Smooth muscle cell (in vitro differentiated cells): ENCODE measurements around the gene SH2D3C. TPM values are rescaled to one million over a fixed set of nuclear protein-coding genes. Genes with fewer than 3 reads are reported as not detected.
A peak's percentile ranks its signal among the peaks of the same experiment; 100 is the strongest.

Source experiments
- DNase-seq: peaks from one replicate; lab custom pipeline; 2025; ENCODE audit not compliant: unreplicated experiment; lab: John Stamatoyannopoulos, UW
- H2AFZ ChIP-seq: fragments of 200-600 bp; sonication (generic); 2 replicates; pipeline ENCODE4 v1.6.0; 2016; ENCODE audit warnings: antibody characterized with exemption, low read depth, mild to moderate bottlenecking
- H3F3A ChIP-seq: fragments of 200-600 bp; sonication (generic); 2 replicates; pipeline ENCODE4 v1.6.0; 2017; ENCODE audit warnings: antibody characterized with exemption, low read depth
- H3K27ac ChIP-seq: fragments of 200-600 bp; sonication (generic); 2 replicates; pipeline ENCODE4 v1.5.1; 2016; ENCODE audit warnings: low read depth, mild to moderate bottlenecking
- H3K27me3 ChIP-seq: fragments of 200-600 bp; sonication (generic); 2 replicates; pipeline ENCODE4 v1.6.1; 2016; ENCODE audit warnings: low read depth, mild to moderate bottlenecking
- H3K36me3 ChIP-seq: fragments of 200-600 bp; sonication (generic); 2 replicates; pipeline ENCODE4 v1.5.1; 2016; ENCODE audit warnings: low read depth
- H3K4me1 ChIP-seq: fragments of 200-600 bp; sonication (generic); 2 replicates; pipeline ENCODE4 v1.5.1; 2016; ENCODE audit warnings: low read depth
- H3K4me2 ChIP-seq: fragments of 200-600 bp; sonication (generic); 2 replicates; pipeline ENCODE4 v1.6.0; 2016; ENCODE audit warnings: mild to moderate bottlenecking
- H3K4me3 ChIP-seq: fragments of 200-600 bp; sonication (generic); 2 replicates; pipeline ENCODE4 v1.5.1; 2016; ENCODE audit warnings: mild to moderate bottlenecking
- H3K79me2 ChIP-seq: fragments of 200-600 bp; sonication (generic); 2 replicates; pipeline ENCODE4 v1.6.0; 2016; ENCODE audit warnings: low read depth, mild to moderate bottlenecking
- H3K9ac ChIP-seq: fragments of 200-600 bp; sonication (generic); 2 replicates; pipeline ENCODE4 v1.6.0; 2016; ENCODE audit warnings: low read depth
- H3K9me3 ChIP-seq: fragments of 200-600 bp; sonication (generic); replicated peaks from 2 replicates; pipeline ENCODE4 v1.5.1; 2016; ENCODE audit warnings: low read depth
- H4K20me1 ChIP-seq: fragments of 200-600 bp; sonication (generic); 2 replicates; pipeline ENCODE4 v1.6.0; 2016; ENCODE audit warnings: low read depth
- WGBS: methylation state at CpG from one replicate; pipeline ENCODE4 v1.1.7; 2016; ENCODE audit warnings: low lambda C conversion rate; 5-methylcytosine and 5-hydroxymethylcytosine counted together
- polyA plus RNA-seq: library from polyadenylated mRNA; unstranded; fragments of >200 nt; fragmentation: Nextera tagmentation; extraction: Ambion mirVana; gene quantifications from 2 replicates; pipeline ENCODE4 v1.2.1, GENCODE V29; 2016
- total RNA-seq: library from RNA; depleted of rRNA; stranded (reverse); fragments of >200 nt; gene quantifications from 2 replicates; pipeline ENCODE4 v1.2.3, GENCODE V29; 2014
- TF ChIP-seq, protein P1 (sequence below): fragments of 200-600 bp; sonication (generic); IDR thresholded peaks from 2 replicates; pipeline ENCODE4 v1.5.1; 2017; ENCODE audit warnings: borderline replicate concordance, mild to moderate bottlenecking, antibody characterized with exemption; ENCODE audit not compliant: insufficient read depth, poor library complexity, severe bottlenecking

Gene SH2D3C
- total and polyA plus RNA-seq, 2 experiments from 2014 or later = 0.54 TPM; not detected in 1

DNA sequence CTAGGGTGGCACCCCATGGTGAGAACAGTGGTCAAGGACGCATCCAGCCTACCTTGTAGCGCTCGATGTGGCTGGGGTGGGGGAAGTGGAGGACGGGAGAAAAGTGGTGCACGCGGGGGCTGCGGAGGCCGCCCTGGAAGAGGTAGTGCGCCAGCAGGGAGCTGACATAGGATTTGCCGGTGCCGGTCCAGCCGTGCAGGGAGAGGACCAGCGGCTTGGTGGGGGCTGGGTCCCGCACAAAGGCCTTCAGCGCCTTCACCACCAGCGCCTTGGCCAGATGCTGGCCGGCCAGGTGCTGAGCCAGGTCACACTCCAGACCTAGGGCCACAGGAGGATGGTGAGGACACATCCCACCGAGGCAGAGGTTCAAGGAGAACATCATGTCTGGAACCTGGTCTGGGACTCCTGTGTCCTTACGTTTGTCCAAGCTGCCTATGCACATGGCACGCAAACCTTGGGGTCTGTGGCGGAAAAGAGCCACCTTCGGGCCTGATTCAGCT, 44.2 kb downstream of the SH2D3C start:
- 65% methylated on average over 20 of the region's 22 CpGs for WGBS
- no peak overlapping the region for H3K9ac ChIP-seq

DNA sequence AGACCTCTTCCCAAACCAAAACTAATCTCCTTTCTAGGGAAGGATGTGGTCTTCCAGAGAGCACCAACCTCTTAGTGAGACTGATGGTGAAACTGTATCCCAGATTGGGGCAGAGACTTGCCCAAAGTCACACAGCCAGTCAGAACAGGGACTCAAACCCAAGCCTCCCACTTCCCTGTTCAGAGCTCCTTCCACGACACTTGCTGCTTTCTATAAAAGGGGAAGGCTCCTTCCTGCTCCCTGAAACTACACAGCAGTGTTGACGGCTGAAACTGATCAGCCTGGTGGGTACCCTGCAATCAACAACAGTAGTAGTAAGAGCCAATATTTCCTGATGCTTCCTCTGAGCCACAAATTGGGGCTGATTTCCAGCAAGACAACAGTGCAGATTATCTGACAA, 44.9 kb downstream of the SH2D3C start:
- no peaks in the 10 kb centered on the region for H3F3A ChIP-seq
- TF ChIP-seq, protein P1, sequence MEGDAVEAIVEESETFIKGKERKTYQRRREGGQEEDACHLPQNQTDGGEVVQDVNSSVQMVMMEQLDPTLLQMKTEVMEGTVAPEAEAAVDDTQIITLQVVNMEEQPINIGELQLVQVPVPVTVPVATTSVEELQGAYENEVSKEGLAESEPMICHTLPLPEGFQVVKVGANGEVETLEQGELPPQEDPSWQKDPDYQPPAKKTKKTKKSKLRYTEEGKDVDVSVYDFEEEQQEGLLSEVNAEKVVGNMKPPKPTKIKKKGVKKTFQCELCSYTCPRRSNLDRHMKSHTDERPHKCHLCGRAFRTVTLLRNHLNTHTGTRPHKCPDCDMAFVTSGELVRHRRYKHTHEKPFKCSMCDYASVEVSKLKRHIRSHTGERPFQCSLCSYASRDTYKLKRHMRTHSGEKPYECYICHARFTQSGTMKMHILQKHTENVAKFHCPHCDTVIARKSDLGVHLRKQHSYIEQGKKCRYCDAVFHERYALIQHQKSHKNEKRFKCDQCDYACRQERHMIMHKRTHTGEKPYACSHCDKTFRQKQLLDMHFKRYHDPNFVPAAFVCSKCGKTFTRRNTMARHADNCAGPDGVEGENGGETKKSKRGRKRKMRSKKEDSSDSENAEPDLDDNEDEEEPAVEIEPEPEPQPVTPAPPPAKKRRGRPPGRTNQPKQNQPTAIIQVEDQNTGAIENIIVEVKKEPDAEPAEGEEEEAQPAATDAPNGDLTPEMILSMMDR = no peak
- 95% methylated on average over 2 of the region's 2 CpGs for WGBS
- no peak overlapping the region for H2AFZ ChIP-seq
- DNase-seq = no peak
- no peaks in the 10 kb centered on the region for H3K27me3 ChIP-seq
- no peaks in the 10 kb centered on the region for H4K20me1 ChIP-seq
- no peak overlapping the region for H3K4me2 ChIP-seq
- H3K9ac ChIP-seq = no peak overlapping the region
- no peak overlapping the region for H3K27ac ChIP-seq
- no peaks in the 10 kb centered on the region for H3K79me2 ChIP-seq
- no peak overlapping the region for H3K4me3 ChIP-seq
- H3K4me1 ChIP-seq = no peaks in the 10 kb centered on the region
- H3K9me3 ChIP-seq = no peaks in the 10 kb centered on the region
- H3K36me3 ChIP-seq = no peaks in the 10 kb centered on the region

More for the DNA sequence above, 44.2 kb downstream of the SH2D3C start:
- TF ChIP-seq, protein P1 = no peak
- H3K27ac ChIP-seq = no peak overlapping the region
- peak overlapping the region; percentile 83 for H3K4me3 ChIP-seq
- DNase-seq = no peak
- no peaks in the 10 kb centered on the region for H3K4me1 ChIP-seq
- no peak overlapping the region for H2AFZ ChIP-seq
- H3F3A ChIP-seq = no peaks in the 10 kb centered on the region
- no peaks in the 10 kb centered on the region for H4K20me1 ChIP-seq
- no peaks in the 10 kb centered on the region for H3K36me3 ChIP-seq
- no peaks in the 10 kb centered on the region for H3K9me3 ChIP-seq
- no peaks in the 10 kb centered on the region for H3K79me2 ChIP-seq
- H3K27me3 ChIP-seq = no peaks in the 10 kb centered on the region
- peak overlapping the region; percentile 89 for H3K4me2 ChIP-seq

DNA sequence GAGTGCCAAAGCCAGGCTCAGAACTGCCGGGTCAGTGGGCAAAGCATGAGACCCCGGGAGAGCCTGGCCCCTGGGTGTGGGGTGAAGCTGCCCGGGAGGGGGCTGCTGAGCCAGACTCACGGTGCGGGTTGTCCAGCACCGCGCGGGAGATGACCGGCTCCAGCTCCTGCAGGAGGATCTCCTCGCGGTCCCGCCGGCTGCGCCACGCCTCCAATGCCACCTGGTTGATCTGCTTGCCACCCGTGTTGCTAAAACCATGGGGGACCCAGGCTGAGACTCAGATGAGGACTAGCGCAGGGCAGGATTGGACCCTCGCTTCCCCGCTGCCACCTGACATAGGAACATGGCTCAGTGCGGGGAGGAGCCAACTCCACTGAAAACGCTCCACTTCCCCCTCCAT, 46.0 kb downstream of the SH2D3C start:
- Histone ChIP-seq H2AFZ (no peak overlapping the region), H3K9ac (no peak overlapping the region), H3K9me3 (no peaks in the 10 kb centered on the region), H3K4me2 (no peak overlapping the region), H3K79me2 (no peaks in the 10 kb centered on the region), H4K20me1 (no peaks in the 10 kb centered on the region), H3F3A (no peaks in the 10 kb centered on the region), H3K36me3 (no peaks in the 10 kb centered on the region), H3K27me3 (no peaks in the 10 kb centered on the region), H3K27ac (no peak overlapping the region), H3K4me3 (no peak overlapping the region), H3K4me1 (no peaks in the 10 kb centered on the region)
- DNase-seq = no peak
- TF ChIP-seq, protein P1 = no peak
- WGBS = 98% methylated on average over 21 of the region's 21 CpGs

DNA sequence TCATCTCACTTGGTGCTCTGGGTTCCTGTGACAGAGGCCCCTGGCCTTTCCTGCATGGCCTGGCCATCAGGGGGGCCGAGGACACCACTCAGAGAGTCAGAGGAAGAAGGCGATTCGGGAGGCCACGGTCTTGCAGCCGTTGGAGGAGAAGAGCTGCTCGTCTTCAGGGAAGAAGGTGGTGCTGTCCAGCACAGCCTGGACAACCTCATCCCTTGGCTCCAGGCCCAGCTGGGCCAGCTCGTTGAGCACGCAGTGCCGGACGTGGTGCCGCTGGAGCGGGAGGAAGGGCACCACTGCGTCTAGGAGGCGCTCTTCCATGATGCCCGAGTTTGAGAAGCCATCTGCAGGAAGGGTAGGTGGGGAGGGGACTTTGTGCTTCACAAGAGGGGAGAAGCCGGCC, 46.5 kb downstream of the SH2D3C start:
- Histone ChIP-seq H3K27me3 (no peaks in the 10 kb centered on the region), H3K4me3 (no peak overlapping the region), H3K4me2 (no peak overlapping the region), H3K4me1 (no peaks in the 10 kb centered on the region), H3F3A (no peaks in the 10 kb centered on the region), H3K36me3 (no peaks in the 10 kb centered on the region), H2AFZ (no peak overlapping the region), H3K27ac (no peak overlapping the region), H4K20me1 (no peaks in the 10 kb centered on the region), H3K9ac (no peak overlapping the region), H3K9me3 (no peaks in the 10 kb centered on the region), H3K79me2 (no peaks in the 10 kb centered on the region)
- TF ChIP-seq, protein P1 = no peak
- 92% methylated on average over 16 of the region's 16 CpGs for WGBS
- no peak for DNase-seq
